Gastroesophageal sphincter (tissue), 4 donors: ENCODE data around the gene LXN. TPM values are rescaled to one million over a fixed set of nuclear protein-coding genes. Genes with fewer than 3 reads are reported as not detected.

ENCODE experiments used
- ATAC-seq: fragments of 150-250 bp; one replicate; pipeline ENCODE4 v1.9.1; 2016; ENCODE audit warnings: mild to moderate bottlenecking, moderate library complexity
- H3K27ac ChIP-seq, 4 donors: fragments of 200-600 bp; sonication (generic) in 3 of 4; 1 replicate in 3 of 4; 2 replicates in 1 of 4; pipeline ENCODE4 v1.5.1; 2016 to 2019
- H3K27me3 ChIP-seq: fragments of 200-600 bp; sonication (generic); one replicate; pipeline ENCODE4 v1.5.1; 2019
- H3K36me3 ChIP-seq, 2 donors: fragments of 200-600 bp; sonication (generic); one replicate each; pipeline ENCODE4 v1.5.1; 2019; ENCODE audit warnings: control low read depth in 1 of 2
- H3K4me1 ChIP-seq, 3 donors: fragments of 200-600 bp; sonication (generic); 1 replicate in 2 of 3; 2 replicates in 1 of 3; pipeline ENCODE4 v1.5.1; 2016 to 2019; ENCODE audit warnings: control low read depth in 2 of 3
- H3K4me3 ChIP-seq, 2 donors: fragments of 200-600 bp; sonication (generic); one replicate each; pipeline ENCODE4 v1.5.1; 2019; ENCODE audit warnings: mild to moderate bottlenecking in 1 of 2, moderate library complexity in 1 of 2
- H3K9me3 ChIP-seq, 3 donors: fragments of 200-600 bp; sonication (generic); one replicate each; pipeline ENCODE4 v1.5.1; 2017 to 2019; ENCODE audit warnings: control low read depth in 2 of 3
- EP300 ChIP-seq: sonication (generic); formaldehyde crosslinking; IDR thresholded peaks from one replicate; pipeline ENCODE4 v1.6.1; 2017; ENCODE audit warnings: antibody characterized with exemption, mild to moderate bottlenecking
- POLR2A ChIP-seq, 2 donors: fragments of 450-650 bp; IDR thresholded peaks; one replicate each; pipeline ENCODE4 v1.6.1; 2017; ENCODE audit warnings: antibody characterized with exemption in 2 of 2, mild to moderate bottlenecking in 2 of 2, moderate library complexity in 1 of 2
- POLR2AphosphoS5 ChIP-seq: sonication (generic); formaldehyde crosslinking; IDR thresholded peaks from one replicate; pipeline ENCODE4 v1.6.1; 2017; ENCODE audit warnings: antibody characterized with exemption
- WGBS, 2 donors: methylation state at CpG; one replicate each; pipeline ENCODE4 v1.1.5; 2018; ENCODE audit warnings: low coverage in 1 of 2; 5-methylcytosine and 5-hydroxymethylcytosine counted together
- total RNA-seq, 4 donors: library from RNA; depleted of rRNA; stranded (reverse); fragments of >200 nt; gene quantifications; one replicate each; pipeline ENCODE4 v1.1.0, GENCODE V29; 2016
- TF ChIP-seq, protein P1 (sequence below), 4 experiments: fragments of 200-600 bp in 2 of 4; fragments of 450-650 bp in 2 of 4; sonication (generic) in 1 of 4; IDR thresholded peaks; one replicate each; pipeline ENCODE4 v1.5.1; 2017 to 2019; ENCODE audit warnings: antibody characterized with exemption in 4 of 4, mild to moderate bottlenecking in 2 of 4, moderate library complexity in 2 of 4

Gene LXN
- total RNA-seq, 4 donors from 2014 or later, result 4.0 to 23.6 (median 6.7) TPM

DNA sequence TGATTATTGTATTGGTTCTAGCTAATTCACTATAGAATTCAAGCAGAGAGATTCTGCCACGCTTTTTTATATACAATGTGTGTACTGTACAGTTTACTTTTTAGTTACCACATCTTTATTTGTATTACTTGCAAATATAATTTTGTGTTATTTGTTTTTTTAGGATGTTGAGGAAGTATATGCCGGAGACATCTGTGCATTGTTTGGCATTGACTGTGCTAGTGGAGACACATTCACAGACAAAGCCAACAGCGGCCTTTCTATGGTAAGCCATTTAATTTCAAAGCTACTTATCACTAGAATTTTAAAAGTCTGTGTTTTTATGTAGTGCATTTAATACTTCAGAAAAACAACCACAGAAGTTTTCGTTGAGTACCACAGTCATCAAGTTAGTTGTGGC is 11.7 kb downstream of the LXN start:
- Histone ChIP-seq H3K4me1 (peaks cover 0 to 5% (median 0%) of the 10 kb centered on the region in 3 donors), H3K9me3 (no peaks in the 10 kb centered on the region), H3K4me3 (no peak overlapping the region), H3K27ac (no peak overlapping the region), H3K27me3 (no peaks in the 10 kb centered on the region), H3K36me3 (peaks cover 0 to 94% of the 10 kb centered on the region in 2 donors)
- TF ChIP-seq POLR2AphosphoS5, result no peak
- no peak for TF ChIP-seq POLR2A (IDR thresholded peaks at IDR 0.05)
- no peak for TF ChIP-seq EP300
- TF ChIP-seq, protein P1, sequence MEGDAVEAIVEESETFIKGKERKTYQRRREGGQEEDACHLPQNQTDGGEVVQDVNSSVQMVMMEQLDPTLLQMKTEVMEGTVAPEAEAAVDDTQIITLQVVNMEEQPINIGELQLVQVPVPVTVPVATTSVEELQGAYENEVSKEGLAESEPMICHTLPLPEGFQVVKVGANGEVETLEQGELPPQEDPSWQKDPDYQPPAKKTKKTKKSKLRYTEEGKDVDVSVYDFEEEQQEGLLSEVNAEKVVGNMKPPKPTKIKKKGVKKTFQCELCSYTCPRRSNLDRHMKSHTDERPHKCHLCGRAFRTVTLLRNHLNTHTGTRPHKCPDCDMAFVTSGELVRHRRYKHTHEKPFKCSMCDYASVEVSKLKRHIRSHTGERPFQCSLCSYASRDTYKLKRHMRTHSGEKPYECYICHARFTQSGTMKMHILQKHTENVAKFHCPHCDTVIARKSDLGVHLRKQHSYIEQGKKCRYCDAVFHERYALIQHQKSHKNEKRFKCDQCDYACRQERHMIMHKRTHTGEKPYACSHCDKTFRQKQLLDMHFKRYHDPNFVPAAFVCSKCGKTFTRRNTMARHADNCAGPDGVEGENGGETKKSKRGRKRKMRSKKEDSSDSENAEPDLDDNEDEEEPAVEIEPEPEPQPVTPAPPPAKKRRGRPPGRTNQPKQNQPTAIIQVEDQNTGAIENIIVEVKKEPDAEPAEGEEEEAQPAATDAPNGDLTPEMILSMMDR (IDR thresholded peaks at IDR 0.05), result no peak
- no peak for ATAC-seq
- 91 to 95% methylated on average over 4 of the region's 4 CpGs for WGBS, 2 donors

DNA sequence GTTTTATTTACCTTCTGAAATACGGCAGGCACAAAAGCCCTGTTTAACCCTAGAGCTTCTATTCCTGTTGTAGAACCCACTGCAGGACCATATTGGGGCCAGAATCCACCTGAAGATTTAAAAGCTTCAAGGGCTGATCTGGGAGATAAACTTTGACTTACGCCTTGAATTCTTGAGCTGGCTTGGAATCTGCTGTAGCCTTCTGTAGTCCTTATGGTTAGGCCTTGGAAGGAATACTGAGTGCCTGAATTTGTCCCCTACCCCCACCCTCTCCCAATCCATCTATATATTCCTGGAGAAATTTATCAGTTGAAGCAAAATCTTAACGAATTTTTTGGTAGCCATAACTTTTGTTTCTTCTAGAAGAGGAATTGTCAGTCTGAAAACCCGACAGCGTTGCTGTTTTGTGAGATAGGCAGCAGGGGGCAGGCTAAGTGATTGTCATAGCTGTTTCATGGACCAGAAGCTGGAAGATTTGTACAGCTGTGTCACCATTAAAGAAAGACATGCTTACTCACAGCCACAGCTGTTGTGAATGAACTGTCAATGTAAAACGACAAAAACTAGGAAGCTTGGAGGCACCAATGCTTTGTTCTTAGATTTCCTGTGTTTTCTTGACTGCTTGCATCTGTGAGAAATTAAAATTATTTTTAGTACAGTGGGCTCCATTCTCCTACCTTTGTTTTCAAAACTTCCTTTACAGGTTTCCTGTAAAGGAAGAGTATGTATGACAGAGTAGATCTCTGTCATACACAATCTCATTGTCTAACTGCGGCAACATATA is 12.8 kb downstream of the LXN start:
- peak overlapping the region in 1 of 4 donors; percentile 16 for H3K27ac ChIP-seq
- ATAC-seq, result no peak
- WGBS, 2 donors, result 38 to 52% methylated on average over 5 to 7 of the region's 7 CpGs
- H3K4me1 ChIP-seq, result peaks cover 0 to 5% (median 0%) of the 10 kb centered on the region in 3 donors
- H3K9me3 ChIP-seq, result no peaks in the 10 kb centered on the region
- peaks cover 0 to 94% of the 10 kb centered on the region in 2 donors for H3K36me3 ChIP-seq
- H3K27me3 ChIP-seq, result no peaks in the 10 kb centered on the region
- no peak for TF ChIP-seq POLR2A (IDR thresholded peaks at IDR 0.05)
- TF ChIP-seq, protein P1 (IDR thresholded peaks at IDR 0.05), result peak; percentile 30 to 62 (median 55)
- H3K4me3 ChIP-seq, result no peak overlapping the region

GRCh38 chr3:158658889-158659288 is 13.6 kb downstream of the LXN start:
- H3K36me3 ChIP-seq, result peaks cover 0 to 94% of the 10 kb centered on the region in 2 donors
- TF ChIP-seq POLR2AphosphoS5, result no peak
- TF ChIP-seq, protein P1 (IDR thresholded peaks at IDR 0.05), result no peak
- no peak for TF ChIP-seq EP300
- TF ChIP-seq POLR2A (IDR thresholded peaks at IDR 0.05), result no peak
- H3K9me3 ChIP-seq, result no peaks in the 10 kb centered on the region
- WGBS, 2 donors, result 86 to 92% methylated on average over 7 of the region's 7 CpGs
- no peaks in the 10 kb centered on the region for H3K27me3 ChIP-seq
- ATAC-seq, result no peak
- H3K4me3 ChIP-seq, result no peak overlapping the region
- H3K27ac ChIP-seq, result no peak overlapping the region
- peaks cover 0 to 5% (median 0%) of the 10 kb centered on the region in 3 donors for H3K4me1 ChIP-seq

DNA sequence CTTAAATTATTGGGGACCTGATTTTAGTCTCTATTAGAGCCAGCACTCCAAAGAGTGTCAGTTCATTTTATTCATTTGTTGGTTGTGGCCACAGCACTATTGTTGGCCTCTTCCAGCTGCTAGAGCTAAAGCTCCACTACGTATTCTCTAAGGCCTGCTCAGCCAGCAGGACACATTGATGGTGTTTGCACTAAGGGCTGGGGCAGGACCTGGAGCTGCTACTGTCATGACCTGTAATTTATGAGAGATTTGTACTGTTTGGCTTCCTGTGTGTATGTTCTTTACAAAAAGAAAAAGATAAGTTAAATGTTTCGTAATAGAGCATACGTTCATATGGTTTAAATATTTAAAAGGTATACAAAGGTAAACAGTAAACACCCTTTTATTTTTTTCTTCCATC is 20.0 kb downstream of the LXN start:
- TF ChIP-seq EP300 (no peak), POLR2A (IDR thresholded peaks at IDR 0.05) (no peak), POLR2AphosphoS5 (no peak)
- TF ChIP-seq, protein P1 (IDR thresholded peaks at IDR 0.05), result no peak
- Histone ChIP-seq H3K4me3 (no peak overlapping the region), H3K36me3 (peaks cover 0 to 92% of the 10 kb centered on the region in 2 donors), H3K27ac (no peak overlapping the region), H3K27me3 (no peaks in the 10 kb centered on the region), H3K9me3 (no peaks in the 10 kb centered on the region), H3K4me1 (peaks cover 0 to 7% (median 0%) of the 10 kb centered on the region in 3 donors)
- no peak for ATAC-seq
- WGBS, 2 donors, result 77 to 90% methylated on average over 3 of the region's 3 CpGs

DNA sequence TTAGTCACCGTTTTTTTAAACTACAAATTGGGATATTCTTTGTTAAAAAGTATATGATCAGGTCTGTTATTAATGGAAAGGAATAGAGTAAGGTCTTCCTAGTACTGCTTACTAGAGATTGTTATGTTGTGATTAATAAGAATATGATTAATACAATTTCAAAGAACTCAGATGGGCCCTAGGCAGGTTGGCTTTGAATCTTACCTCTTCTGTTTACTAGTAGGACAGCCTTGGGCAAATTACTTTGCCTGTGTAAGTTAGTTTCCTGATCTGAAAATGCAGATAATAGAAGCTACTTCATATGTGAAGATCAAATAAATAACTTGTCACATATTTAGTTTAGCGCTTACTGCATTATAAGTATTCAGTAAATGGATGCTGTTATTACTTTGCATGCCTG is 21.3 kb downstream of the LXN start:
- WGBS, 2 donors, result 92 to 95% methylated on average over 2 of the region's 2 CpGs
- Histone ChIP-seq H3K4me3 (no peak overlapping the region), H3K4me1 (peaks cover 0 to 14% (median 0%) of the 10 kb centered on the region in 3 donors), H3K9me3 (no peaks in the 10 kb centered on the region), H3K36me3 (peaks cover 0 to 92% of the 10 kb centered on the region in 2 donors), H3K27me3 (no peaks in the 10 kb centered on the region), H3K27ac (no peak overlapping the region)
- ATAC-seq, result no peak
- TF ChIP-seq, protein P1 (IDR thresholded peaks at IDR 0.05), result no peak
- TF ChIP-seq POLR2AphosphoS5, result no peak
- TF ChIP-seq POLR2A (IDR thresholded peaks at IDR 0.05), result no peak
- no peak for TF ChIP-seq EP300
